Measurements from ENCODE around the gene GTSF1L. TPM values are rescaled to one million over a fixed set of nuclear protein-coding genes. Genes with fewer than 3 reads are reported as not detected.
"Not testable (repeated sequence)": the region's sequence is repeated elsewhere in the genome, so short reads cannot be mapped to it uniquely, and the experiment has no call there.

Gene GTSF1L
- not detected in 2 replicates for total RNA-seq (2014; rRNA removed; shearing (Covaris generic))

DNA sequence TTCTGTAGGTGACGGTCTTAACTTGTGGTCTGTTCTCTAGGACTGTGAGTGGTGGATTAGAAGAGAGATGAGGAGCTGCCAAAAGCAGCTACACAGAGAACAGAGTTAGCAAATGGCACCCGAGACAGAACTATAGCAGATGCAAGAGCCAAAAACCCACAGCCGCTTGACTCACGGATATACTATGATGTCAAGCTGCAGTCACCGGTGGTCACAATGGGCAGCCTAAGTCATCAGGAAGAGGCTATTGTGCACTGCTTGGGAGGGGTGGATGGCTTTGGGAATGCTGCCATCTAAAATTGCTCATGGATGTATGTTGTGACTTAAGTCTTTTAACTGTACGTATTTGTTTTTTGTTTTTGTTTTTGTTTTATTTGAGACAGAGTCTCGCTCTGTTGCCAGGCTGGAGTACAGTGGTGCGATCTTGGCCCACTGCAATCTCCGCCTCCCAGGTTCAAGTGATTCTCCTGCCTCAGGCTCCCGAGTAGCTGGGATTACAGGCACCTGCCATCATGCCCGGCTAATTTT is at the start of gene GTSF1L:
TSS of gene GTSF1L (minus strand) at position 192 of the 528 bp plus-strand sequence. CDS start 308 bp downstream, outside the sequence.
- no peaks in the 10 kb centered on the region for H3K36me3 ChIP-seq
- H3K9me3 ChIP-seq (replicated peaks): no peaks in the 10 kb centered on the region
- no peaks in the 10 kb centered on the region for H3K27me3 ChIP-seq (replicated peaks)
- no peak within 1 kb of the TSS for H3K4me3 ChIP-seq
- peaks cover 8% of the 10 kb centered on the region; the same call in 1 of the 2 replicates for H3K4me1 ChIP-seq (replicated peaks)
- no peak within 1 kb of the TSS for H3K27ac ChIP-seq
- DNase-seq (ENCODE audit: low read depth in 1 of 2, low spot score in 2 of 2): peak; percentile 42 to 68

- Histone ChIP-seq H3K27ac (no peak overlapping the region), H3K9me3 (replicated peaks) (0 out of 2 replicates have a peak, but pooled peaks cover 4% of the 10 kb centered on the region), H3K4me1 (replicated peaks) (peaks cover 5% of the 10 kb centered on the region; the same call in 1 of the 2 replicates), H3K27me3 (replicated peaks) (no peaks in the 10 kb centered on the region), H3K4me3 (no peak overlapping the region), H3K36me3 (no peaks in the 10 kb centered on the region)
- no peak for DNase-seq (ENCODE audit: low read depth in 1 of 2, low spot score in 2 of 2)
Observed at GRCh38 chr20:43774754-43775153, 48.0 kb upstream of the GTSF1L start.

- no peak for DNase-seq (ENCODE audit: low read depth in 1 of 2, low spot score in 2 of 2)
- H3K27me3 ChIP-seq (replicated peaks): 0 out of 2 replicates have a peak, but pooled peaks cover 6% of the 10 kb centered on the region
- no peak overlapping the region for H3K27ac ChIP-seq
- peaks cover 2% of the 10 kb centered on the region; the same call in 1 of the 2 replicates for H3K4me1 ChIP-seq (replicated peaks)
- H3K4me3 ChIP-seq: no peak overlapping the region
- no peaks in the 10 kb centered on the region for H3K36me3 ChIP-seq
- no peaks in the 10 kb centered on the region for H3K9me3 ChIP-seq (replicated peaks)
Observed at GRCh38 chr20:43771503-43772190, 44.8 kb upstream of the GTSF1L start.

DNA sequence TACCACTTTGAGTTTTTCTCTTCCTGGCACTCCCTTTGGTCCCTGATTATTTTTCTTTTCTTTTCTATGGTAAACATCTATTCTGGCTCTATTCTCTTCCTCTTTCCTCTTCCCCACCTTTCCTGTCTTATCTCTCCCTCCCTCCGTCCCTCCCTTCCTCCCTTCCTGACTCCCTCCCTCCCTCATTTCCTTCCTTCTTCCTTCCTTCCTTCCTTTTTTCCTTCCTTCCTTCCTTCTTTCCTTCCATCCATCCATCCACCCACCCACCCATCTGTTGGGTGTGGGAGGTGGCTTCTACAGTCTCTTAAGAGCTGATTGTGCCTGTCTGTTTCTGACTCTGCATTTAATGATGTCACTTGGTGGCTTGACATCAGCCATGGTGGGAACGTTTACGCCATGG is 43.5 kb upstream of the GTSF1L start:
- H3K4me3 ChIP-seq: no peak overlapping the region
- H3K9me3 ChIP-seq (replicated peaks): no peaks in the 10 kb centered on the region
- no peaks in the 10 kb centered on the region for H3K36me3 ChIP-seq
- H3K27me3 ChIP-seq (replicated peaks): 0 out of 2 replicates have a peak, but pooled peaks cover 6% of the 10 kb centered on the region
- no peaks in the 10 kb centered on the region for H3K4me1 ChIP-seq (replicated peaks)
- no peak overlapping the region for H3K27ac ChIP-seq
- DNase-seq (ENCODE audit: low read depth in 1 of 2, low spot score in 2 of 2): no peak

GRCh38 chr20:43767686-43768474 is 41.1 kb upstream of the GTSF1L start:
- Histone ChIP-seq H3K4me3 (no peak overlapping the region), H3K4me1 (replicated peaks) (no peaks in the 10 kb centered on the region), H3K27me3 (replicated peaks) (0 out of 2 replicates have a peak, but pooled peaks cover 6% of the 10 kb centered on the region), H3K9me3 (replicated peaks) (no peaks in the 10 kb centered on the region), H3K36me3 (no peaks in the 10 kb centered on the region), H3K27ac (no peak overlapping the region)
- no peak for DNase-seq (ENCODE audit: low read depth in 1 of 2, low spot score in 2 of 2)

- H3K27ac ChIP-seq: no peak overlapping the region
- no peaks in the 10 kb centered on the region for H3K9me3 ChIP-seq (replicated peaks)
- H3K27me3 ChIP-seq (replicated peaks): 0 out of 2 replicates have a peak, but pooled peaks cover 6% of the 10 kb centered on the region
Observed at GRCh38 chr20:43766917-43767316, 40.1 kb upstream of the GTSF1L start.

GRCh38 chr20:43766385-43766784 is 39.6 kb upstream of the GTSF1L start:
- Histone ChIP-seq H3K9me3 (replicated peaks) (no peaks in the 10 kb centered on the region), H3K36me3 (no peaks in the 10 kb centered on the region), H3K4me3 (no peak overlapping the region), H3K27me3 (replicated peaks) (0 out of 2 replicates have a peak, but pooled peaks cover 6% of the 10 kb centered on the region), H3K4me1 (replicated peaks) (no peaks in the 10 kb centered on the region), H3K27ac (no peak overlapping the region)
- no peak for DNase-seq (ENCODE audit: low read depth in 1 of 2, low spot score in 2 of 2)

More at GRCh38 chr20:43766917-43767316, 40.1 kb upstream of the GTSF1L start:
- DNase-seq (ENCODE audit: low read depth in 1 of 2, low spot score in 2 of 2): no peak
- Histone ChIP-seq H3K4me3 (no peak overlapping the region), H3K36me3 (no peaks in the 10 kb centered on the region), H3K4me1 (replicated peaks) (no peaks in the 10 kb centered on the region)

DNA sequence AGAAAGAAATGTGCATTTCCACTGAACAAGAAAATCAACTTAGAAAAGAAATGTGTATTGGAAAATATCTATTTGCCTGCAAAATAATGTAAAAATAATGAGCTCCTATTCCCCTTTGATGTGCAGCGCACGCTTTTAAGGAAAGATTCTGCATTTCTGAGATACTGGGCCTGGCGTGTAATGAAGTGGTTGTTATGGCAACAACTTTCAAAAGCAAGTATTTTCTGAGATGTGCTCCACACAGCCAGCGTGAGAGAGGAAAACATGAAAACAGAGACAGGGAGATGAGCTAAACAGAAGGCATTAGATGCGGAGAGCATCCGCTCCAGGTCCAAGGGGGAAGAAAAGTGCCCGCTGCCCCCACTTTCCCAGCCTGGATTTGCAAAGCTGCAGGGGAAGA is 39.1 kb upstream of the GTSF1L start:
- no peak for DNase-seq (ENCODE audit: low read depth in 1 of 2, low spot score in 2 of 2)
- H3K9me3 ChIP-seq (replicated peaks): no peaks in the 10 kb centered on the region
- no peaks in the 10 kb centered on the region for H3K4me1 ChIP-seq (replicated peaks)
- no peak overlapping the region for H3K27ac ChIP-seq
- no peaks in the 10 kb centered on the region for H3K36me3 ChIP-seq
- H3K4me3 ChIP-seq: no peak overlapping the region
- 0 out of 2 replicates have a peak, but pooled peaks cover 6% of the 10 kb centered on the region for H3K27me3 ChIP-seq (replicated peaks)

GRCh38 chr20:43762911-43763310 is 36.1 kb upstream of the GTSF1L start:
- DNase-seq (ENCODE audit: low read depth in 1 of 2, low spot score in 2 of 2): no peak
- Histone ChIP-seq H3K27ac (no peak overlapping the region), H3K4me1 (replicated peaks) (no peaks in the 10 kb centered on the region)

DNA sequence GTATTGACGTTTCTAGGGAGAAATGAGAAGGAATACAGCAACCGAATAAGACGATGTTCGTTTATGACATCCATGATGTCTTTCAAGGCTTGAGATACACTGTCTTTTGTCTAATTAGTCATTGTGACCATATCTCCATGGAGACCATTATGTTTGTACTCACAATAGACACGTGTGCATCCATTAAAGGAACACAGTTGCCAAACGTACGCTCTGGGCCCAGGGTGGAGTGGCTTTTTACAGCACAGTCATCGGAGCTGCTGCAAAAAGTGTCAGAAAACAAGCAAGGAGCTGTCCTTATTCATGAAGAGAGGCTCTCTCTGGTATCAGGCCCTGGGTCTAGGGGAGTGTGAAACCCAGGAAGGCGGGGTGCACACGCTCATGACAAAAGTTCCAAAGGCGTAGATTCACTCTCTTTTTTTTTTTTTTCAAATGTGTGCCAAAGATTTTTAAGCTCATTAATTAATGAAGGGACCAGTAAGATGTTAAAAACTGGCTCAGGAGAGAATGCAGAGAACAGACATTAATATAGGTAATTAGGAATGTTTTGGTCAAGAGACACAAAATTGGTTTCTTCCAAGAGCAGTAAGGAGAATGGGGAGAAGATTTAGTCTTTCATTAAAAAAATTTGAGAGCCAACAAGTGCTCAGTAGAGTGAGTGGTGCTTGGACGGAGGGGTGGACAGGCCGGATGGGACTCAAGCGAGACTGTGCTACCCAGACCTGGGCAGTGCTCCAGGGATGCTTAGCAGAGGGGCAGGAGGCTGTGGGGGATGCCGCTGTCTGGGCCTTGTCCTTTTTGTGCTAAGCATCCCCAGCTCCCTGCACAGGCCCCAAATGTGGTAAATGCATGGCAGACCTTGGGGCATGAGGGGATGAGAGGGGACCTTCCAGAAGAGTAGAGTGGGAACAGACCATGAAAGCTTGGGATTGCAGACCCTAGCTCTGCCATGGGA is 34.9 kb upstream of the GTSF1L start:
- Histone ChIP-seq H3K36me3 (no peaks in the 10 kb centered on the region), H3K27me3 (replicated peaks) (no peaks in the 10 kb centered on the region), H3K27ac (no peak overlapping the region), H3K9me3 (replicated peaks) (no peaks in the 10 kb centered on the region), H3K4me3 (no peak overlapping the region), H3K4me1 (replicated peaks) (no peaks in the 10 kb centered on the region)
- DNase-seq (ENCODE audit: low read depth in 1 of 2, low spot score in 2 of 2): no peak

More at GRCh38 chr20:43762911-43763310, 36.1 kb upstream of the GTSF1L start:
- Histone ChIP-seq H3K4me3 (no peak overlapping the region), H3K9me3 (replicated peaks) (no peaks in the 10 kb centered on the region), H3K27me3 (replicated peaks) (0 out of 2 replicates have a peak, but pooled peaks cover under 1% of the 10 kb centered on the region), H3K36me3 (no peaks in the 10 kb centered on the region)

DNA sequence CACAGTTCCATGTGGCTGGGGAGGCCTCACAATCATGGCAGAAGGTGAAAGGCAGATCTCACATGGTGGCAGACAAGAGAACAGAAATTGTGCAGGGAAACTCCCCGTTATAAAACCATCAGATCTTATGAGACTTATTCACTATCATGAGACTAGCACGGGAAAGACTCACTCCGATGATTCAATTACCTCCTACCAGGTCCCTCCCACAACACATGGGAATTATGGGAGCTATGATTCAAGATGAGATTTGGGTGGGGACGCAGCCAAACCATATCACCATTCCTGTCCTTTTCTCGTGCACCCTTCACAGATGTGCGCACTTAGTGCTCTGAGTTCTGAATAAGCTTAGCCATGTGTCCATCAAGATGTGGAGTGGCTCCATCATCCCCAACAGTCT is 31.1 kb upstream of the GTSF1L start:
- H3K4me1 ChIP-seq (replicated peaks): peaks cover 18% of the 10 kb centered on the region
- not testable (repeated sequence) for H3K27me3 ChIP-seq (replicated peaks); DNase-seq (ENCODE audit: low read depth in 1 of 2, low spot score in 2 of 2)

DNA sequence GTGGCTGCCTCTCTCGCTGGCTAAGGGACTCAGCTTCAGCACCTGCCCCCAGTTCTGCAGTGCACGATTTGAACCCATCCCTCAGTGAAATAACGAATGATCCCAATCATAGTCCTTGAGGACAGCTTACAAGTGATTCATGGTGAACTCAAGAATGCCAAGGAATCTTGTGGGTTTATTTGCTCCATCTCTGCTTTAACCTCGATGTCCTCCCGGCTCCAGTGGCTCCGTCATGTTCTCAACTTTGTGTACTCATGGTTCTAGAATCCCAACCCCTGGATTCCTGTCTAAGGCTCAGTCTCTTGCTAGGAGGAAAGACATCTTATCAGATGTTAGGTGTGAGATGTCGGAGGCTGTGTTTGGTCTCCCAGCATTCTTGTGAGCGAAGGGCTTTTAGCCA is 29.0 kb upstream of the GTSF1L start:
- Histone ChIP-seq H3K36me3 (no peaks in the 10 kb centered on the region), H3K4me3 (no peak overlapping the region), H3K4me1 (replicated peaks) (peaks cover 38% of the 10 kb centered on the region), H3K27me3 (replicated peaks) (no peaks in the 10 kb centered on the region), H3K9me3 (replicated peaks) (no peaks in the 10 kb centered on the region), H3K27ac (peak overlapping the region; percentile 50)
- peak in 1 of 2 experiments; percentile 21 for DNase-seq (ENCODE audit: low read depth in 1 of 2, low spot score in 2 of 2)

More for the DNA sequence above, 31.1 kb upstream of the GTSF1L start:
- not testable (repeated sequence) for H3K36me3 ChIP-seq; H3K4me3 ChIP-seq; H3K27ac ChIP-seq; H3K9me3 ChIP-seq (replicated peaks)

GRCh38 chr20:43755390-43755789 is 28.6 kb upstream of the GTSF1L start:
- Histone ChIP-seq H3K4me3 (no peak overlapping the region), H3K36me3 (no peaks in the 10 kb centered on the region), H3K27me3 (replicated peaks) (no peaks in the 10 kb centered on the region), H3K4me1 (replicated peaks) (peaks cover 40% of the 10 kb centered on the region), H3K9me3 (replicated peaks) (no peaks in the 10 kb centered on the region), H3K27ac (peak overlapping the region; percentile 50)
- DNase-seq (ENCODE audit: low read depth in 1 of 2, low spot score in 2 of 2): peak in 1 of 2 experiments; percentile 33

All from SJSA1 (cell line).